Neural progenitor cell (in vitro differentiated cells): ENCODE results near the gene ZBED3. TPM values are rescaled to one million over a fixed set of nuclear protein-coding genes. Genes with fewer than 3 reads are reported as not detected.

Source experiments
- DNase-seq: peaks from one replicate; pipeline ENCODE4 v3.0.0-alpha.2; 2016; ENCODE audit warnings: low spot score
- H2AFZ ChIP-seq: fragments of 200-600 bp; sonication (generic); replicated peaks from 2 replicates; pipeline ENCODE4 v1.6.1; 2016; ENCODE audit warnings: antibody characterized with exemption
- H3F3A ChIP-seq: fragments of 200-600 bp; sonication (generic); 2 replicates; pipeline ENCODE4 v1.6.1; 2016; ENCODE audit warnings: antibody characterized with exemption, low read depth
- H3K27ac ChIP-seq: fragments of 200-600 bp; sonication (generic); 2 replicates; pipeline ENCODE4 v1.5.1; 2016; ENCODE audit warnings: mild to moderate bottlenecking
- H3K27me3 ChIP-seq: fragments of 200-600 bp; sonication (generic); 2 replicates; pipeline ENCODE4 v1.6.1; 2016; ENCODE audit warnings: mild to moderate bottlenecking, moderate library complexity
- H3K36me3 ChIP-seq: fragments of 200-600 bp; sonication (generic); 2 replicates; pipeline ENCODE4 v1.5.1; 2016
- H3K4me1 ChIP-seq: fragments of 200-600 bp; sonication (generic); 2 replicates; pipeline ENCODE4 v1.6.1; 2016; ENCODE audit warnings: mixed run types
- H3K4me2 ChIP-seq: fragments of 200-600 bp; sonication (generic); 2 replicates; pipeline ENCODE4 v1.6.1; 2016
- H3K4me3 ChIP-seq: fragments of 200-600 bp; sonication (generic); 2 replicates; pipeline ENCODE4 v1.5.1; 2016
- H3K79me2 ChIP-seq: fragments of 200-600 bp; sonication (generic); 2 replicates; pipeline ENCODE4 v1.6.1; 2016; ENCODE audit warnings: low read depth
- H3K9ac ChIP-seq: fragments of 200-600 bp; sonication (generic); 2 replicates; pipeline ENCODE4 v1.6.1; 2016
- H3K9me3 ChIP-seq: fragments of 200-600 bp; sonication (generic); 2 replicates; pipeline ENCODE4 v1.5.1; 2016; ENCODE audit warnings: low read depth
- H4K20me1 ChIP-seq: fragments of 200-600 bp; sonication (generic); 2 replicates; pipeline ENCODE4 v1.6.1; 2016; ENCODE audit warnings: low read depth
- H3K27ac Mint-ChIP-seq: 3 replicates; pipeline ENCODE4 v1.8.0; 2021; ENCODE audit warnings: mixed read lengths
- H3K27me3 Mint-ChIP-seq: 2 replicates; pipeline ENCODE4 v1.8.0; 2022; ENCODE audit warnings: low read depth, mild to moderate bottlenecking, inconsistent platforms, moderate library complexity, mixed read lengths; ENCODE audit not compliant: insufficient read depth
- H3K36me3 Mint-ChIP-seq: 3 replicates; pipeline ENCODE4 v1.8.0; 2021; ENCODE audit warnings: mixed read lengths
- H3K4me1 Mint-ChIP-seq: 3 replicates; pipeline ENCODE4 v1.8.0; 2021; ENCODE audit warnings: mixed read lengths
- H3K4me3 Mint-ChIP-seq: 3 replicates; pipeline ENCODE4 v1.8.0; 2021; ENCODE audit warnings: mild to moderate bottlenecking, moderate library complexity, mixed read lengths
- H3K9me3 Mint-ChIP-seq: 3 replicates; pipeline ENCODE4 v1.8.0; 2020; ENCODE audit warnings: mixed read lengths
- EZH2 ChIP-seq: fragments of 200-600 bp; sonication (generic); IDR thresholded peaks from 2 replicates; pipeline ENCODE4 v1.6.1; 2017; ENCODE audit warnings: antibody characterized with exemption, mild to moderate bottlenecking, moderate library complexity
- EZH2phosphoT487 ChIP-seq: fragments of 200-600 bp; sonication (generic); IDR thresholded peaks from 2 replicates; pipeline ENCODE4 v1.6.1; 2017; ENCODE audit warnings: antibody characterized with exemption
- total RNA-seq: library from RNA; depleted of rRNA; stranded (reverse); fragments of >200 nt; gene quantifications from 2 replicates; pipeline ENCODE4 v1.2.3, GENCODE V29; 2015; ENCODE audit warnings: low replicate concordance
- TF ChIP-seq, protein P1 (sequence below): fragments of 200-600 bp; sonication (generic); IDR thresholded peaks from 2 replicates; pipeline ENCODE4 v1.5.1; 2017; ENCODE audit warnings: antibody characterized with exemption, mild to moderate bottlenecking

Gene ZBED3
- total RNA-seq, 1 donor from 2014 or later: 0.36 TPM

GRCh38 chr5:77095189-77095588 lies 8.1 kb upstream of the ZBED3 start:
- Histone ChIP-seq H3K9ac (no peak overlapping the region), H3K79me2 (no peaks in the 10 kb centered on the region), H3K9me3 (no peaks in the 10 kb centered on the region), H3K27ac (no peak overlapping the region), H3K4me3 (no peak overlapping the region), H4K20me1 (no peaks in the 10 kb centered on the region), H3K4me2 (no peak overlapping the region), H3K36me3 (no peaks in the 10 kb centered on the region), H2AFZ (no peak overlapping the region), H3F3A (no peaks in the 10 kb centered on the region), H3K27me3 (no peaks in the 10 kb centered on the region), H3K4me1 (no peaks in the 10 kb centered on the region)
- H3K27me3 Mint-ChIP-seq: peaks cover 2% of the 10 kb centered on the region
- peaks cover 5% of the 10 kb centered on the region for H3K4me1 Mint-ChIP-seq
- DNase-seq: no peak
- TF ChIP-seq EZH2phosphoT487: no peak
- TF ChIP-seq, protein P1, sequence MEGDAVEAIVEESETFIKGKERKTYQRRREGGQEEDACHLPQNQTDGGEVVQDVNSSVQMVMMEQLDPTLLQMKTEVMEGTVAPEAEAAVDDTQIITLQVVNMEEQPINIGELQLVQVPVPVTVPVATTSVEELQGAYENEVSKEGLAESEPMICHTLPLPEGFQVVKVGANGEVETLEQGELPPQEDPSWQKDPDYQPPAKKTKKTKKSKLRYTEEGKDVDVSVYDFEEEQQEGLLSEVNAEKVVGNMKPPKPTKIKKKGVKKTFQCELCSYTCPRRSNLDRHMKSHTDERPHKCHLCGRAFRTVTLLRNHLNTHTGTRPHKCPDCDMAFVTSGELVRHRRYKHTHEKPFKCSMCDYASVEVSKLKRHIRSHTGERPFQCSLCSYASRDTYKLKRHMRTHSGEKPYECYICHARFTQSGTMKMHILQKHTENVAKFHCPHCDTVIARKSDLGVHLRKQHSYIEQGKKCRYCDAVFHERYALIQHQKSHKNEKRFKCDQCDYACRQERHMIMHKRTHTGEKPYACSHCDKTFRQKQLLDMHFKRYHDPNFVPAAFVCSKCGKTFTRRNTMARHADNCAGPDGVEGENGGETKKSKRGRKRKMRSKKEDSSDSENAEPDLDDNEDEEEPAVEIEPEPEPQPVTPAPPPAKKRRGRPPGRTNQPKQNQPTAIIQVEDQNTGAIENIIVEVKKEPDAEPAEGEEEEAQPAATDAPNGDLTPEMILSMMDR: no peak
- no peak for TF ChIP-seq EZH2
- no peak overlapping the region for H3K27ac Mint-ChIP-seq
- peaks cover 28% of the 10 kb centered on the region for H3K36me3 Mint-ChIP-seq
- H3K9me3 Mint-ChIP-seq: peaks cover 8% of the 10 kb centered on the region
- no peak overlapping the region for H3K4me3 Mint-ChIP-seq

GRCh38 chr5:77087484-77088261 lies 588 bp upstream of the ZBED3 start:
- Histone ChIP-seq H3K4me2 (peak overlapping the region; percentile 88), H3K4me1 (peaks cover 21% of the 10 kb centered on the region), H3K9me3 (no peaks in the 10 kb centered on the region), H3K27ac (no peak overlapping the region), H3K36me3 (no peaks in the 10 kb centered on the region), H3K9ac (no peak overlapping the region), H3K4me3 (peak overlapping the region; percentile 67), H3F3A (peaks cover 18% of the 10 kb centered on the region), H3K79me2 (peaks cover 6% of the 10 kb centered on the region), H2AFZ (peak overlapping the region; percentile 85), H4K20me1 (no peaks in the 10 kb centered on the region), H3K27me3 (no peaks in the 10 kb centered on the region)
- TF ChIP-seq EZH2 (no peak), EZH2phosphoT487 (no peak)
- TF ChIP-seq, protein P1: no peak
- Mint-ChIP-seq H3K9me3 (peaks cover 22% of the 10 kb centered on the region), H3K4me1 (peaks cover 24% of the 10 kb centered on the region), H3K36me3 (peaks cover 31% of the 10 kb centered on the region), H3K27me3 (no peaks in the 10 kb centered on the region), H3K27ac (peak overlapping the region; percentile 97), H3K4me3 (peak overlapping the region; percentile 93)
- DNase-seq: peak; percentile 4

DNA sequence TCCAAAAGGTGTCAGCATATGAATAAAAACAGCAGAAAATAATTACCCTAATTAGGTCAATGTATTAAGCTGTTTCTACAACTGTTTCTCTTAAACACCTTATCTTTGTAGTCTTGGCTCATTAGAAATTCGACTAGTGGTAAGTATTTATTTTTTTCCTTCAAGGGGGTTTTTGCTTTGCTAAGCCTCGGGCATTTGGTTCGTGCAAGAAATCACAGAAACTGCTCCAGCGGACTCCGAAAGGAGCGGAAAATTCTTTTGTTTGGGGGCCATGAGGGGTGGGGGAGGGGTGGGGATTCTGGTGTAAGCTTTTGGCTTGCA lies 757 bp downstream of the ZBED3 start:
- no peaks in the 10 kb centered on the region for H4K20me1 ChIP-seq
- H3K36me3 ChIP-seq: no peaks in the 10 kb centered on the region
- H3K9ac ChIP-seq: no peak overlapping the region
- DNase-seq: no peak
- peak overlapping the region; percentile 67 for H3K4me3 ChIP-seq
- peaks cover 21% of the 10 kb centered on the region for H3K4me1 ChIP-seq
- Mint-ChIP-seq H3K4me3 (peak overlapping the region; percentile 96), H3K4me1 (peaks cover 24% of the 10 kb centered on the region), H3K27me3 (no peaks in the 10 kb centered on the region), H3K9me3 (peaks cover 22% of the 10 kb centered on the region), H3K27ac (peak overlapping the region; percentile 100), H3K36me3 (peaks cover 31% of the 10 kb centered on the region)
- H3K4me2 ChIP-seq: peak overlapping the region; percentile 88
- no peaks in the 10 kb centered on the region for H3K9me3 ChIP-seq
- H3F3A ChIP-seq: peaks cover 18% of the 10 kb centered on the region
- peak overlapping the region; percentile 85 for H2AFZ ChIP-seq
- peaks cover 6% of the 10 kb centered on the region for H3K79me2 ChIP-seq
- H3K27me3 ChIP-seq: no peaks in the 10 kb centered on the region
- peak overlapping the region; percentile 79 for H3K27ac ChIP-seq
- TF ChIP-seq EZH2phosphoT487 (no peak), EZH2 (no peak)
- TF ChIP-seq, protein P1: no peak
